ENCODE data around the gene PHF12. TPM values are rescaled to one million over a fixed set of nuclear protein-coding genes. Genes with fewer than 3 reads are reported as not detected.

The PHF12 gene
- total RNA-seq, 1 experiment from 2014 or later, result 79.1 TPM

- intact Hi-C loops (cut with micrococcal nuclease; ENCODE audit: unreplicated experiment), result no loop called here
- no peak overlapping the region for H3K4me3 ChIP-seq (ENCODE audit: low read depth in 2 of 2, low read length in 2 of 2)
- no peaks in the 10 kb centered on the region for H3K9me3 ChIP-seq (ENCODE audit: control insufficient read depth, insufficient read depth, low read depth, low read length)
- ChIA-PET POLR2A (no interaction called here), CTCF (interaction anchor here (1.7 kb wide), 1 partner anchor 147 kb away, joined by 4 read pairs; no protein-coding TSS in a partner anchor)
- H3K27me3 ChIP-seq (ENCODE audit: control insufficient read depth, insufficient read depth, low read length), result no peaks in the 10 kb centered on the region
- peaks cover 34% of the 10 kb centered on the region for H3K36me3 ChIP-seq (ENCODE audit: control insufficient read depth, insufficient read depth, low read length)
- no peak overlapping the region for H3K27ac ChIP-seq (ENCODE audit: low read length)
- H3K4me1 ChIP-seq (ENCODE audit: control insufficient read depth, insufficient read depth, low read length), result no peaks in the 10 kb centered on the region
- TF ChIP-seq TCF7L2 (IDR thresholded peaks at IDR 0.05; ENCODE audit: low read depth, low read length) (no peak), CTCF (IDR thresholded peaks at IDR 0.05) (no peak), REST (IDR thresholded peaks at IDR 0.05; ENCODE audit: insufficient read depth in 1 of 2, low read depth in 2 of 2, low read length in 1 of 2) (no peak), POLR2AphosphoS5 (IDR thresholded peaks at IDR 0.05; ENCODE audit: low read depth, low read length) (no peak), SIN3A (IDR thresholded peaks at IDR 0.05; ENCODE audit: borderline replicate concordance, insufficient read depth, low read depth, low read length) (no peak)
- BruUV-seq (replicated peaks), result no TSS peak
- in situ Hi-C loops (cut with HindIII; ENCODE audit: low pct_unique_long_range_greater_than_20kb, low sequenced_read_pairs), result no loop called here
- DNase-seq (ENCODE audit: low read depth, low spot score), result no peak
- ATAC-seq, result no peak
These were observed 40.8 kb downstream of the PHF12 start for GRCh38 chr17:28910534-28910933.

- H3K27me3 ChIP-seq (ENCODE audit: control insufficient read depth, insufficient read depth, low read length), result no peaks in the 10 kb centered on the region
- DNase-seq (ENCODE audit: low read depth, low spot score) (no peak), ATAC-seq (no peak)
- H3K4me3 ChIP-seq (ENCODE audit: low read depth in 2 of 2, low read length in 2 of 2), result no peak overlapping the region
- in situ Hi-C loops (cut with HindIII; ENCODE audit: low pct_unique_long_range_greater_than_20kb, low sequenced_read_pairs) (no loop called here), intact Hi-C loops (cut with micrococcal nuclease; ENCODE audit: unreplicated experiment) (loop anchor here (10.0 kb wide), 2 partner anchors 64 to 184 kb away; partner anchors contain the start of genes FAM222B, NEK8 and TLCD1)
- ChIA-PET CTCF (interaction anchor here (0.6 to 0.7 kb wide), 2 partner anchors 10 to 166 kb away, joined by 3 read pairs; no protein-coding TSS in a partner anchor), POLR2A (no interaction called here)
- no TSS peak for BruUV-seq (replicated peaks)
- H3K9me3 ChIP-seq (ENCODE audit: control insufficient read depth, insufficient read depth, low read depth, low read length), result no peaks in the 10 kb centered on the region
- TF ChIP-seq CTCF (IDR thresholded peaks at IDR 0.05) (no peak), POLR2AphosphoS5 (IDR thresholded peaks at IDR 0.05; ENCODE audit: low read depth, low read length) (no peak), TCF7L2 (IDR thresholded peaks at IDR 0.05; ENCODE audit: low read depth, low read length) (no peak)
- no peak overlapping the region for H3K27ac ChIP-seq (ENCODE audit: low read length)
- no peaks in the 10 kb centered on the region for H3K4me1 ChIP-seq (ENCODE audit: control insufficient read depth, insufficient read depth, low read length)
- H3K36me3 ChIP-seq (ENCODE audit: control insufficient read depth, insufficient read depth, low read length), result peaks cover 24% of the 10 kb centered on the region
These were observed 42.6 kb downstream of the PHF12 start for GRCh38 chr17:28908640-28909167.
